ENCODE results near the gene CEP128.

- TF ChIP-seq ZNF384 (IDR thresholded peaks at IDR 0.05) (no peak), BHLHE40 (IDR thresholded peaks at IDR 0.05; ENCODE audit: borderline replicate concordance) (no peak)
These were observed 380.5 kb downstream of the CEP128 start for GRCh38 chr14:80560800-80561657.

All from HEK293T (cell line).